Right kidney (tissue), 1 donor: ENCODE data around the gene ARHGEF39.

Experiments used
- DNase-seq: peaks from one replicate; pipeline ENCODE4 v3.0.0-alpha.2; 2016

ARHGEF39 gene

DNA sequence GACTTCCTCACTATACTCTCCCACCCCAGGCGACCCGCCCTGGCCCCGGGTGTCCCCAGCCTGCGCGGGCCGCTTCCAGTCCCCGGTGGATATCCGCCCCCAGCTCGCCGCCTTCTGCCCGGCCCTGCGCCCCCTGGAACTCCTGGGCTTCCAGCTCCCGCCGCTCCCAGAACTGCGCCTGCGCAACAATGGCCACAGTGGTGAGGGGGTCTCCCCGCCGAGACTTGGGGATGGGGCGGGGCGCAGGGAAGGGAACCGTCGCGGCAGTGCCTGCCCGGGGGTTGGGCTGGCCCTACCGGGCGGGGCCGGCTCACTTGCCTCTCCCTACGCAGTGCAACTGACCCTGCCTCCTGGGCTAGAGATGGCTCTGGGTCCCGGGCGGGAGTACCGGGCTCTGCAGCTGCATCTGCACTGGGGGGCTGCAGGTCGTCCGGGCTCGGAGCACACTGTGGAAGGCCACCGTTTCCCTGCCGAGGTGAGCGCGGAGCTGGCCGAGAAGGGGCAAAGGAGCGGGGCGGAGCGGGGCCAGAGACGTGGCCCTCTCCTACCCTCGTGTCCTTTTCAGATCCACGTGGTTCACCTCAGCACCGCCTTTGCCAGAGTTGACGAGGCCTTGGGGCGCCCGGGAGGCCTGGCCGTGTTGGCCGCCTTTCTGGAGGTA lies 10.9 kb upstream of the ARHGEF39 start:
- peak; percentile 76 for DNase-seq

GRCh38 chr9:35675204-35675603 lies 10.2 kb upstream of the ARHGEF39 start:
- DNase-seq = no peak

DNA sequence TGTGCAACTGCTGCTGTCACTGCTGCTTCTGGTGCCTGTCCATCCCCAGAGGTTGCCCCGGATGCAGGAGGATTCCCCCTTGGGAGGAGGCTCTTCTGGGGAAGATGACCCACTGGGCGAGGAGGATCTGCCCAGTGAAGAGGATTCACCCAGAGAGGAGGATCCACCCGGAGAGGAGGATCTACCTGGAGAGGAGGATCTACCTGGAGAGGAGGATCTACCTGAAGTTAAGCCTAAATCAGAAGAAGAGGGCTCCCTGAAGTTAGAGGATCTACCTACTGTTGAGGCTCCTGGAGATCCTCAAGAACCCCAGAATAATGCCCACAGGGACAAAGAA lies 9.0 kb upstream of the ARHGEF39 start:
- no peak for DNase-seq

GRCh38 chr9:35673132-35674024 lies 8.4 kb upstream of the ARHGEF39 start, which contains the start of gene CA9:
CA9 (plus strand) TSS chr9:35673928; CDS start chr9:35673960, 32 bp downstream.
- no peak for DNase-seq

GRCh38 chr9:35669331-35670145 lies 4.5 kb upstream of the ARHGEF39 start:
- no peak for DNase-seq

DNA sequence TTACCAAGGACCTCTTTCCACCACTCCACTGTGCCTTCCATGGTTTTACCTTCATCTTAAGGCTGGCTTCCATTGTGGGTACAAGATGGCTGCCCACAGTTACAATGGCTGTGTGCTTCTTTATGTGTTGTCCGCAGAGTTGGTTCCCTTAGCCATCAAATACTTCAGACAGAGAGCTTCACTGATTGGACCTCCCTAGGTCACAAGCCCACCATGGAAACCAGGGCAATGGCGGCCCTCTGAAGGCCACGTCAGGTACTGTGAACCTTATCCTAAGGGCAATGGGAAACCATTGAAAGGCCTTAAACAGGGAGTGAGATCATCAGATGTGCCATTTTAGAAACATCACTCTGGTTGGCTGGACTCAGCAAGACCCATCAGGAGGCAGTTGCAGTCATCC lies 2.9 kb upstream of the ARHGEF39 start:
- DNase-seq = no peak

DNA sequence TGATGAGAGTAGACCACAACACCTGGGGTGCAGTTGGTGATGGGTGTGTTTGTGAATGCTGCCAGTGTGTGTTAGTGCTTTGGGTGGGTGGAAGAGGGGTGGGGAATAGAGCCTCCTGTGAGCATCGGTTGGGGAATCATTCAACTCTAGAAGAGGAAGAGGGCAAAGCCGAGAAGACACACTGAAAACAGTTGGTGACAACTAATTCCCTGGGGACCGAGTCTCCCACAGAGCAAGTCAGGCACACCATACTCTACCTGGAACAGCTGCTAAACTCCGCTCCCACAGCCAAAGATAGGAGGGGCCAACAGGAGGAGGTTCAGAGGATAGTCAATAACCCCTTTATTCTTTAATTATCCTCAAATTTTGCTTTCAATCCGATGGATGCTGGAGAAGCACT lies 1.6 kb upstream of the ARHGEF39 start:
- no peak for DNase-seq

GRCh38 chr9:35666045-35666444 lies 1.1 kb upstream of the ARHGEF39 start:
- DNase-seq = no peak

DNA sequence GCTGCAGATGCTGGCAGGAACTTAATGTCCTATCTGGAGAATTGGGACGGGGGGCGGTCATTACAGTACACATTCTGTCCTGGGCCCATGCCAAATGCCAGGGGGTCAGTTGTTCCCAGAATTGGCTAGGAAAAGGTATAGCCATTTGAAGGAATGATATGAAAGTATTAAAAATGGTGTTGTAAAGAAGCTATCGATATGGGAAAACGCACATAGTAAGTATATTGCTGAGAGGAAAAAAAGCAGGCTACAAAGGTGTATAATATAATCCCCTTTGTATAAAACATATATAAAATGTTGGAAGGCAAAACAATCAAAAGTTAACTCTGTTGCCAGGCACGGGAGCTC lies 450 bp upstream of the ARHGEF39 start:
- no peak for DNase-seq

GRCh38 chr9:35662437-35662836 lies 2.6 kb downstream of the ARHGEF39 start:
- no peak for DNase-seq

DNA sequence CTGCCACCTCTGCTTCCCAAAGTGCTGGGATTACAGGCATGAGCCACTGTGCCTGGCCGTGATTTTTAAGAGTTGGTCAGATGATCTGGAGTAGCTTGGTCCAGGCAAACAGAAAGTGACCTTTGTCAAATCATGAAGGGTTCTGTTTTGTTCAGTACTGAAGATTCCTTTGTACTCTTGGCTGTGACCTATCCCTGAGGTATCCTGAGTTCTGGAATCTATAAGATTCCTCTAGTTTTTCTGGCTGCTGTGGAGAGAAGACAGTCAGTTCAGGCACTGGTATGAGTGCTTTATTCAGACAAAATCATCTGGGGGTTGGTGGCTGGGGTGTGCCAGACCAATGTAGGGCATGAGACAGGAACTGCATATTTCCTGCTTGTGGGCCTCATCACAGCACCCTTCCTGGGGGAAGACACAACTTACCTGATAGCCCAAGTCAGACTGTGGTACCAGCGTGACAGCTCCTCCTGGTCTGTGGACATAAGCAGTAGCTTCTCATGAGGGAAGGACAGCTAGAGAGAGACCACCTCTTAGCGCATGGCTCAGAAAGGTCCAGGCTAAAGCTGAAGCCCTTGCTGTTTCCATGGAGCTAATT lies 3.1 kb downstream of the ARHGEF39 start:
- no peak for DNase-seq

DNA sequence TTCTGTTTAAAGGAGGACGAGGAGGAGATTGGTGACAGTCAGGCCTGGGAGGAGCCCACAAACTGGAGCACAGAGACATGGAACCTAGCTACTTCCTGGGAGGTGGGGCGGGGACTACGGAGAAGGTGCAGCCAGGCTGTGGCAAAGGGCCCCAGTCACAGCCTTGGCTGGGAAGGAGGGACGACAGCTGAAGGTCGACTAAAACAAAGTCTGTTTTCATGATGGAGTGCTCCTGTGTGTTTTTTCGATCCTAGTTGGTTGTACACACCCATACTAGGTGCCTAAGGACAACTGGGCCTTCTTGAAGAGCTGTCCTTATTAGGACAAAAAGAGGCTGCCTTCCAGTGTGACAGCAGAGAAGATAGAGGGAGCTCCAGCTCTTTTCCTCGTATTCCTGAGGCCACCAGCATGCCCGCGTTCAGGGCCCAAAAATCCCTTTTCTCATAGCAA lies 4.0 kb downstream of the ARHGEF39 start:
- DNase-seq = no peak

GRCh38 chr9:35659340-35659739 lies 5.7 kb downstream of the ARHGEF39 start:
- no peak for DNase-seq

DNA sequence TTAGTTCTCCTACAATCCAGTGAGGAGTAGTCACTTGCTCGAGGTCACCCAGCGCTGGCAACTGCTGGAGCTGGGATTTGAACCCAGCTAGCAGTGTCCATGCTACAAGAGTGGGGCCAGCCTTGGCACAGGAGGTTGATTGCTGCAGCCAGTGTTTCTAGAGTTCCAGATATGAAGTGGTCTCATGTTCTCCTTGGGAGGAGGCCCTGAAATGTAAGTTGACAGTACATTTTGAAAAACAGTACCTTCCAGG lies 6.1 kb downstream of the ARHGEF39 start:
- DNase-seq = no peak

GRCh38 chr9:35658137-35658967 lies 6.6 kb downstream of the ARHGEF39 start, which contains the start of gene CCDC107:
CCDC107 (plus strand) TSS chr9:35658292; CDS start chr9:35658380, 88 bp downstream.
- peak; percentile 98 for DNase-seq

DNA sequence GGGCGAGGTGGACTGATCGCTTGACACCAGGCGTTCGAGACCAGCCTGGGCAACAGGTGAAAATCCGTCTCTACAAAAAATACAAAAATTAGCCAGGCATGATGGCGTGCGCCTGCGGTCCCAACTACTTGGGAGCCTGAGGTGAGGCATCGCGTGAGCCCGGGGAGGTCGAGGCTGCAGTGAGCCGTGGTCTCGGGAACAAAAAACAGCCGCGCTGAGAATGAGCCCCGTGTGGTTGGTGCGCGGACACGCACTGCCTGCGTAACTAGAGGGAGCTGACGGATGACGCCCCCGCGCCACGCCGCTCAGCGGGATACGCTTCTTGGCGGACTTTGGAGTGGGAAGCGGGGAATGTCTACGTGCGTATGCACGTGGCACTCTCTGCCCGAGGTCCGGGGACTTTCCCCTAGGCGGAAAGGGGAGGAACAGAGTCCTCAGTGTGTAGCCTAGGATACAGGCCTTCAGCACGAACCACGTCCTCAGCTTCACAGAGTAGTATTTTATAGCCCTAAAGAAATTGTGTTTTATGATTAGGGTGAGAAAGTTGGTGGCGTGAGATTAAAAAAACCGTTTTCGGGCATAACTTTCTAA lies 7.4 kb downstream of the ARHGEF39 start, which contains the start of gene RMRP:
Gene RMRP, minus strand, starts transcription at position 474 of the 591 bp plus-strand sequence.
- peak; percentile 95 for DNase-seq

DNA sequence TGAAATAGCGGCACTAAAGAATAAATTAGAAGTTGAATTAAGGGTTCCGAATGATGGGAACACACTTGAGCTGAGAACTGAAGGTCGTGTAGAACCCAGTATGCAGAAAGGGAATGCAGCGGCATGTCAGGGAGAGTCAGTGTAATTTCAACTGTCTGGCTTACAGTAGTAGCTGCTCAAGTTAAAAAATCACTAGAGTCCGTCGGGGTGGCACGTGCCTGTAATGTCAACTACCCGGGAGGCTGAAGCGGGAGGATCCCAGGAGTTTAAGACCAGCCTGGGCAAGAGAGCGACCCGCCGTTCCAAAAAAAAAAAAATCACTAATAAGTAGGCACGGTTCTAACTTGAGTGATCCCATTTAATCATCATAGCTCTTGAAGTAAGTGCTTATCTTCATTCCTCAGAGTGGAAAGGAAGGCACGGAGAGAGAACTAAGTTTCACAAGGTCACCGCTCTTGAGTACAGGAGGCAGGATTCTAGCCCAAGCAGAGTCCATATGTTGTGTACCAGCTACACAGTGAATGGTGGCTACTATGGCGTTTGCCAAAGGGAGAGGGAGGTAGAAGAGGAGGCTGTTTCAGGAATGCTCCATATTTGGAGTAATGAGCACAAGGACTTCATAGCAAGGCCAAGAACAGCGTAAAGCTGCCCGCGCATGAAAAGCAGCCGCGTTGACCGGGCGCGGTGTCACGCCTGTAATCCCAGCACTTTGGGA lies 8.0 kb downstream of the ARHGEF39 start:
- no peak for DNase-seq

DNA sequence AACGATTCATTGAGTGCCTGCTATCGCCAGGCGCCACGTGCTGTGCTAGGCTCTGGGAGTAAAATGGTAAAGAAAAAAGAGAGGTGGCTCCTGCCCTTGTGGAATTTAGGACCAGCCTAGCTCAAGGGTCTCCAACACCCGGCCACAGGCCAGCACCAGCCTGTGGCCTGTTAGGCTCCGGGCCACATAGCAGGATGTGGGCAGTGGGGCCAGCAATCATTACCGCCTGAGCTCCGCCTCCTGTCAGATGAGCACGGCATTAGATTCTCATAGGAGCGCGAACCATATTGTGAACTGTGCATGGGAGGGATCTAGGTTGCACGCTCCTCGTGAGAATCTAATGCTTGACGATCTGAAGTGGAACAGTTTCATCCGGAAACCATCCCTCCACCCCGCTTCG lies 8.6 kb downstream of the ARHGEF39 start:
- no peak for DNase-seq

- DNase-seq = no peak
These were observed 11.4 kb downstream of the ARHGEF39 start for GRCh38 chr9:35653611-35654010.

DNA sequence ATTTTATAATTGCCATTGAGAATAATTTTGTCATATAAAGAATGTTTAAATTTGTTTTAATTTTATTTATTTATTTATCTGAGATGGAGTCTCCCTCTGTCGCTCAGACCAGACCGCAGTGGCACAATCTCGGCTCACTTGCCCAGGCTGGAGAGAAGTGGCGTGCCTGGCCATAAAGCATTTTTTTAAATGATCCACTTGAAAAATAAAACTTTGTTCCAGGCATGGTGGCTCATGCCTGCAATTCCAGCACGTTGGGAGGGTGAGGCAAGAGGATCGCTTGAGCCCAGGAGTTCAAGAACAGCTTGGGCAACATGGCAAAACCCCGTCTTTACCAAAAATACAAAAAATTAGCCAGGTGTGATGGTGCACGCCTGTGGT lies 12.2 kb downstream of the ARHGEF39 start:
- DNase-seq = no peak
